HG03108 (cell line): Measurements from ENCODE around the gene PRPSAP1.
A peak's percentile ranks its signal among the peaks of the same experiment; 100 is the strongest.

ENCODE experiments used
- ATAC-seq: cut with Tn5 transposase; IDR thresholded peaks from one replicate; pipeline ENCODE4 v1.9.1; 2021; ENCODE audit warnings: moderate library complexity; ENCODE audit not compliant: unreplicated experiment

PRPSAP1 gene

GRCh38 chr17:76383546-76384221, 30.0 kb upstream of the PRPSAP1 start:
- ATAC-seq = peak; percentile 15

DNA sequence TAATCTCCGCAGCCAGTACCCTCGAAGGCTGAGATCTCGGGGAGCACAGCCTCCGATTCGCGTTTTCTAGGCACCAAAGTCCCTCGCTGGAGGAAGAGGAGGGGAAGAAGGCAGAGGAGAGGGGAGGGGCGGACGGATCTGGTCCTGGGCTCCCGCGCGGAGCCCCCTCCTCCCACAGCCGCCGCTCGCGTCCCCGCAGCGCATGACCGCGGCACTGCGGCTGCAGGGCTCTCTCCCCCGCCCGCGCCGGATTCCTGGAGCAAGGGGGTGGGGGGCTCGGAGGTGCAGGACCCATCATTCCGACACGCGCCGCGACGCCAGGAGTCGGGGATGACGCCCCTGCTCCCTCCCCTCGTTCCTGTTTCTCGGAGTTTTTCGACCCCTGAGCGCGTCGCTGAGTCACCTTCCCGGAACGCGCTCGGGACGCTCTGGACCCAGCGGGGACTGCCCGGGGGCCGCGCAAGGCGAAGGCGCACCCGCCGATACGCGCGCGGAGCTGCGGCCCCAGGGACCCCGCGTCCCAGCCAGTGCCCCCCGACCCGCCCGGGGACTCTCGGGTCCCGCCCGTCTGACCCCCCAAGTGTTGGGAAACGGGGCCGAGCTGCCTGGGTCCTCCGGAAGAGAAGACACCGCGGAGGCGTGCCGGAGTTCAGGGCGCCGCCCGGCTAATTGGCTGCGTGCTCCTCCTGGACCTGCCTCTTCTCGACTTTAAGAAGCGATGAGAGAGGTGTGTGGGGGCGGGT, 29.3 kb upstream of the PRPSAP1 start:
- peak; percentile 23 for ATAC-seq

- no peak for ATAC-seq
Measured at GRCh38 chr17:76382351-76382802, 28.7 kb upstream of the PRPSAP1 start.

DNA sequence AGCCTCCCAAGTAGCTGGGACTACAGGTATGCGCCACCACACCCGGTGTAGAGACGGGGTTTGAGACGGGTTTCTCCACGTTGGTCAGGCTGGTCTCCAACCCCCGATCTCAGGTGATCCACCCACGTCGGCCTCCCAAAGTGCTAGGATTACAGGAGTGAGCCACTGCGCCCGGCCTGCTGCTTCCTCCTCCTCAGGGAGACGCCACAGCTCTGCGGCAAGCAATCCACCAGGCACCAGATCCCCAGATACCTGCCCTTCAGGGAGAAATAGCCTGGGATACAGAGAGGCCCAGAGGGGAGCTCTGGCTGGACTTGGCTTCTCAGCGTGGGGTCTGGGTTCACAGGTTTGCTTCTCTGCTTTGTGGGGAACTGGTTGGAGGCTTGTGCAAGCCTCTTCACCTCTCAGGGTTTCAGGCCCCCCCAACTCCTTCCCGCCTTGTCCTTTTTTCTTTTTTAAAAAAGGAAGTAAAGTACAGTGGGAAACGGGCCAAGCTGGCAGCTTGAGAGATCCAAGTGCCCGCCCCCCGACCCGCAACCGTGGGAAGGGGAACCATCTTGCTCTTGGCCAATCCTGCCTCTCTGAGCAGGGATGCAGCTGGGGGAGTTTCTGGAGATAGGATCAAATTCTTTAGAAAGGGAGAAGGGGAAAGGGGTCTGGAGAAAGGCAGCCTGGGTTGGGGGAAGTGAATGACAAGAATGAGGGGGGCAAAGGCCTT, 28.1 kb upstream of the PRPSAP1 start:
- no peak for ATAC-seq

GRCh38 chr17:76379646-76380376, 26.1 kb upstream of the PRPSAP1 start:
- no peak for ATAC-seq

DNA sequence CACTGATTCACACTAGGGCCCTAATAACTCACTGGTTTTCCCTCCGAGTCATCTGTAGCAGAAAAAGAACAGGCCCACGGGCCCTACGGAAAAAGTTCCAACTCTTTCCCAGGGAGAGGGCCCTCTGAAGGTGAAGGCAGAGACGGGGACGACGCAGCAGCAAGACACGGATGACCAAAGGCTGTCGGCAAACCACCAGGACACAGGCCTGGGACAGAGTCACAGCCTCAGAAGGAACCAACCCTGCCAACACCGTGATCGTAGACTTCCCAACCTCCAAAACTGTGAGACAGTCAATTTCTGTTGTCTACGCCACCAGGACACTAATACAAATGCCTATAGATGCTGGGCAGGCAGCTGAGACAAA, 25.5 kb upstream of the PRPSAP1 start:
- ATAC-seq = no peak

DNA sequence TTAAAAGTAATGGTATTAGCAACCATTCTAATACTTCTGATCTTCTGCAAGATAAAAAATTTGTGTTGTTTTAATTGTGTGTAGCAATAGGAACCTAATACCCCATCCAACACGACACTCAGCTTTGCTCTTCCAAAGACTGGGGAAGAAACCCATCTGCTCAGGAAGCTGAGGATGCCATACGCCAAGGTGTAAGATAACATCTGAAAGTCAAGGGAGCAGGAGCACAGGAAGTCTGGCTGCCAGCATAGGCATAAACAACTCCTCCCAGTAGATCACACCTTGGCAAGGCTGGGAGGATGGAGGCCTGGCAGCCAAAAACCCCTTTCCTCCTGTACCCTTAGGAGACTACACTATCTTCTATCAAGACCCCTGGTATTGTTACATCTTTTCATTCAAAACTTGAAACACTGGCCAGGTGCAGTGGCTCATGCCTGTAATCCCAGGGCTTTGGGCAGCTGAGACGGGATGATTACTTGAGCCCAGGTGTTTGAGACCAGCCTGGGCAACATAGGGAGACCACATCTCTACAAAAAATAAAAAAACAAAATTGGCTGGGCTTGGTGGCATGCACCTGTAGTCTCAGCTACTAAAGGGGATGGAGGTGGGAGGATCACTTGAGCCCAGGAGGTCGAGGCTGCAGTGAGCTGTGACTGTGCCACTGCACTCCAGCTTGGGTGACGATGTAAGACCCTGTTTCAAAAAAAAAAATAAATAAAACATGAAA, 25.0 kb upstream of the PRPSAP1 start:
- ATAC-seq = no peak

DNA sequence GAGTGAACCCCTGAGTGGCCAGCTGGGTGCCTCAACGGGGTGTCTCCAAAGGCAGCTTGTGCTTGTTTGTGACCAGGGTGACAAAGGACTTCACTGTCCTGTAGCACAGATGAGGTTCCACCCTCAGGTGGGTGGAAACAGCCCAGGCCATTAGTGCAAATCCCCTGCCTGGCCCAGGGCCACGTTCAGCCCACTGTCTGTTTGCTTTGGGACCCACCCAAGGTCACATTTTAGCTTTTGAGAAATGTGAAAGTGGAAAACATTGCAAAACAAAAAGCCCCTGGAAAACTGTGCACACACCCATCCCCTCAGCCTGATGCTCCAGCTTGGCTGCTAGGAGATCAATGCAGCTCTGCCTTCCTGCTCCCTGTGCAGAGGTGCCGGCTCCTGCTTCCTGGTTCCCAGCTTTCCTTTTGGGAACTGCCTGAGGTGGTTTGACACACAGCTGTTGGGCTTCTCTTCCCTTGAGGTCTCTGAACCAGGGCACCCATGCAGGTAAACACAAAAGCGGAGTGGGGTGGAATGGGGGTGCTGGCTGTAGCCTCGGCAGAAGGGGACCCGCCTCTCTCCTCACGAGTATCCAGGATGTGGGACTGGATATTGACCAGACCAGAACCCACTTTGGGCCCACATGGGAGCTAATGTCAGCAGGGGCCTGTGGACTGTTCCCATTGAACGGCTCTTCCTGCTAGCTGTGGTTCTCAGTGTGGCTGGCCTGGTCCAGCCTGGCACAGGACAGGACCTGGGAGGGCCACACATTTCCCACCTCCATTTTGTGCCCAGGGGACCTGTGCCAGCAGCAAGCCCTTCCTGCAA, 22.8 kb upstream of the PRPSAP1 start:
- ATAC-seq = no peak

GRCh38 chr17:76371656-76372628, 18.2 kb upstream of the PRPSAP1 start:
- ATAC-seq = no peak

- ATAC-seq = no peak
Measured at GRCh38 chr17:76370261-76370993, 16.7 kb upstream of the PRPSAP1 start.

DNA sequence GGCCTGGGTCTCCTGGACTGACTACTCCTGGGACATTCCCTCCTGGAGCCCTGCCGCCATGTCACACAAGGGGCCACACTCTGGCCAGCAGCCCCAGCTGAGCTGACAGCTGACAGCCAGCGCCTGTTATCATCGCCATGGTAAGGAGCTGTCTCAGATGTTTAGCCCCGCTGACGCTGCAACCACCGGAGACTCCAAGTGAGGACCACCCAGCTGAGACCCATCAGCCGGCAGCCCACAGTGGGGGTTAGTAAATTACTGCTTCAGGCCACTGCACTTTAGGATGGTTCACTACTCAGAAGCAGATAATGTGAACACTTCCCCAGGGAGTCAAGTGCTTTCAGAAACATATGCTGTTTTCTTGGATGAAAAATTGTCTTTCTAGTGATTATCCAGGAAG, 16.1 kb upstream of the PRPSAP1 start:
- ATAC-seq = no peak

DNA sequence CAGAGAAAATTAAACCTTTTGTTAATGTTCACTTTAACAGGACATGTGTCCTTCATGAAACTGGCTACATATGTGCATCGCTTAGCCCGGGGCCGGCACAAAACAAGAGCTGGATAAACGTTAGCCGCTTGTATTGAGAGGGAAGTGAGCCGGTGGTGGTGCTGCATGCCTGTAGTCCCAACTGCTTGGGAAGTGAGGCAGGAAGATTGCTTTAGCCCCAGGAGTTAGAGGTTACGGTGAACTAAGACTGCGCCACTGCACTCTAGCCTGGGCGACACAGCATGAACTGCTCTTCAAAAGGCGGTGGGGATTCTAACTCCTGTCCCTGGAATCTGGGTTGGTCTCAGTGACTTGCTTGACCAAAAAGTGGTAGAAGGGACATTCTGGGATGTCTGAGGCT, 15.7 kb upstream of the PRPSAP1 start:
- ATAC-seq = no peak

DNA sequence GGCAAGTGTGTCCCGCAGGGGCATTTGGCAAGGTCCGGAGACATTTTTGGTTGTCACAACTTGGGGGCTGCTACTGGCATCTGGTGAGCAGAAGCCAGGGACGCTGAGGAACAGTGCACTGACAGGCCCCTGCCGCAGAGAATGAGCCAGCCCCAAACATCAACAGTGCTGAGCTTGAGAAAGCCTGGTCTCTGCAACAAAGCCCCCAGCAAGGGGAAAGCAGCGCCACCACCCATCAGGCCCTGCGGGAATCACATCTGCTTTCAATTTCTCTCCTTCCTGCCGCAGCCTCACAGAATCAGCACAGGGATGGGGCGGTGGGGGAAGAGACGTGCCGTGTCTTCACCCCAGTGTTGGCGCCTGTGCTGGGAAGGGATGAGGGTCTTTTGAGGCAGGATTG, 14.8 kb upstream of the PRPSAP1 start:
- no peak for ATAC-seq

GRCh38 chr17:76367642-76368041, 13.9 kb upstream of the PRPSAP1 start:
- ATAC-seq = no peak

DNA sequence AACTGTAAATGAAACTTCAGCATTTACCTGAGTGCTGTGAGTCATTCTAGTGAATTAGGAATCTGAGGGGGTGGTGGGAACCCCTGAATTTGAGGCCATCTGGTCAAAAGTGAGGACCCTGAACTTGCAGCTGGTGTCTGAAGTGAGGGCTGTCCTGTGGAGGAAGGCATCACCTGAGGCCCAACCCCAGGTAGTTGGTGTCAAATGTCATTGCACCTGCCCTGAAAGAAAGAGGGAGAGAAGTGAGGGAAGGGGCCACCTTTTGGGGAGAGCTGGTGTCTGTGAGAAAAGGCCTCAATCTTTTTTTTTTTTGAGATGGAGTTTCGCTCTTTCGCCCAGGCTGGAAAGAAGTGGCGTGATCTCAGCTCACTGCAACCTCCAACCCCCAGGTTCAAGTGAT, 12.5 kb upstream of the PRPSAP1 start:
- no peak for ATAC-seq

GRCh38 chr17:76365256-76365903, 11.7 kb upstream of the PRPSAP1 start:
- ATAC-seq = no peak

DNA sequence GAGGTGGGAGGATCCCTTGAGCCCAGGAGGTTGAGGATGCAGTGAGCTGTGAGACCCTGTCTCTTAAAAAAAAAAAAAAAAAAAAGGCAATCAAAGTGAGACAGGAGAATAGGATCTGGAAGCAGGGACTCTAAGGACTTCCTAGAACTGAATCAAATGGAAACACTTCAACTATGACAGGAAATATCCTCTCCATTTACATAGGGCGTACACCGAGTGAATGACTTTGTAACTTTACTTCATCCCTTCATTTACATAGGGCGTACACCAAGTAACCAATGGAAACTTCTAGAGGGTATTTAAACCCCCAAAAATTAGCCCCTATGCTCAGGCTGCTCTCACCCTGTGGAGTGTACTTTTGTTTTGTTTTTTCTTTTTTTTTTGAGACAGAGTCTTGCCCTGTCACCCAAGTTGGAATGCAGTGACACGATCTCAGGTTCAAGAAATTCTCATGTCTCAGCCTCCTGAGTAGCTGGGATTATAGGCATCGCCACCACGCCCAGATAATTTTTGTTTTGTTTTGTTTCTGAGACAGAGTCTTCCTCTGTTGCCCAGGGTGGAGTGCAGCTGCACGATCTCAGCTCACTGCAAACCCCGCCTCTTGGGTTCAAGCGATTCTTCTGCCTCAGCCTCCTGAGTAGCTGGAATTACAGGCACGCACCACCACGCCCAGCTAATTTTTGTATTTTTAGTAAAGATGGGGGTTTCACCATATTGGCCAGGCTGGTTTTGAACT, 9.6 kb upstream of the PRPSAP1 start:
- no peak for ATAC-seq
